HG03439 (cell line): ENCODE results near the gene TMEM163.
"Not testable (repeated sequence)": the region's sequence is repeated elsewhere in the genome, so short reads cannot be mapped to it uniquely, and the experiment has no call there.

Experiments used
- ATAC-seq: cut with Tn5 transposase; IDR thresholded peaks from one replicate; pipeline ENCODE4 v1.9.1; 2021; ENCODE audit warnings: mild to moderate bottlenecking, moderate library complexity; ENCODE audit not compliant: unreplicated experiment

The TMEM163 gene

GRCh38 chr2:134540990-134541389, 177.8 kb downstream of the TMEM163 start:
- no peak for ATAC-seq

- no peak for ATAC-seq
These were observed 178.8 kb downstream of the TMEM163 start for GRCh38 chr2:134539981-134540380.

GRCh38 chr2:134537702-134538101, 181.1 kb downstream of the TMEM163 start:
- ATAC-seq = no peak

- no peak for ATAC-seq
These were observed 181.7 kb downstream of the TMEM163 start for GRCh38 chr2:134537121-134537520.

GRCh38 chr2:134536296-134536695, 182.5 kb downstream of the TMEM163 start:
- ATAC-seq = no peak

GRCh38 chr2:134532537-134532936, 186.3 kb downstream of the TMEM163 start:
- no peak for ATAC-seq

- ATAC-seq = no peak
These were observed 191.4 kb downstream of the TMEM163 start for GRCh38 chr2:134527381-134527780.

- no peak for ATAC-seq
These were observed 196.0 kb downstream of the TMEM163 start for GRCh38 chr2:134522496-134523455.

GRCh38 chr2:134518101-134518500, 200.7 kb downstream of the TMEM163 start:
- ATAC-seq = no peak

GRCh38 chr2:134515137-134515536, 203.7 kb downstream of the TMEM163 start:
- no peak for ATAC-seq

- ATAC-seq = no peak
These were observed 205.4 kb downstream of the TMEM163 start for GRCh38 chr2:134513465-134513804.

- ATAC-seq = no peak
These were observed 205.9 kb downstream of the TMEM163 start for GRCh38 chr2:134512734-134513464.

- ATAC-seq = no peak
These were observed 210.4 kb downstream of the TMEM163 start for GRCh38 chr2:134508391-134508790.

- ATAC-seq = no peak
These were observed 211.1 kb downstream of the TMEM163 start for GRCh38 chr2:134507697-134508096.

- not testable (repeated sequence) for ATAC-seq
These were observed 211.6 kb downstream of the TMEM163 start for GRCh38 chr2:134507159-134507558.

GRCh38 chr2:134505446-134505845, 213.4 kb downstream of the TMEM163 start:
- no peak for ATAC-seq

GRCh38 chr2:134504586-134505336, 214.0 kb downstream of the TMEM163 start:
- no peak for ATAC-seq

- ATAC-seq = no peak
These were observed 216.7 kb downstream of the TMEM163 start for GRCh38 chr2:134502104-134502503.

- ATAC-seq = no peak
These were observed 217.2 kb downstream of the TMEM163 start for GRCh38 chr2:134501476-134502091.

- ATAC-seq = no peak
These were observed 218.4 kb downstream of the TMEM163 start for GRCh38 chr2:134500211-134500935.
